ENCODE data around the gene GLT6D1.

DNA sequence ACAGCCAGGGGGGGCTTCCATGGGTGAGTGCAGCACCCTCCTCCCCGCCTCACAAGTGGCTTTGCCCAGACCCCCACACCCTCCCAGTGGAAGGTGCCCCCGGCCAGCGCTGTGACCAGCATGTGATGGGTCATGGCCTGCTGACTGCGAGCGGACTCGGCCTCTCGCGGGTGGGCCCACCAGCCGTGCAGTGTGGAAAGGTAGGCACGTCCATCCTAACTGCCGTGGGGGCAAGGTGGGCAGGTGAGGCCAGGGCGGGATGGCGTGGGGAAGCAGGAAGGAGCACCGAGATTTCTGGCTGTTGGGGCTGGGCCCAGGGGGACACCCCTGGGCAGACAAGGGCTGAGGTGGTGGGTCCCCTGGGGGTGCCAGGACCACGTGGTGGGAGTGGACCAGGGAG lies 47.9 kb upstream of the GLT6D1 start:
- TF ChIP-seq, protein P1, sequence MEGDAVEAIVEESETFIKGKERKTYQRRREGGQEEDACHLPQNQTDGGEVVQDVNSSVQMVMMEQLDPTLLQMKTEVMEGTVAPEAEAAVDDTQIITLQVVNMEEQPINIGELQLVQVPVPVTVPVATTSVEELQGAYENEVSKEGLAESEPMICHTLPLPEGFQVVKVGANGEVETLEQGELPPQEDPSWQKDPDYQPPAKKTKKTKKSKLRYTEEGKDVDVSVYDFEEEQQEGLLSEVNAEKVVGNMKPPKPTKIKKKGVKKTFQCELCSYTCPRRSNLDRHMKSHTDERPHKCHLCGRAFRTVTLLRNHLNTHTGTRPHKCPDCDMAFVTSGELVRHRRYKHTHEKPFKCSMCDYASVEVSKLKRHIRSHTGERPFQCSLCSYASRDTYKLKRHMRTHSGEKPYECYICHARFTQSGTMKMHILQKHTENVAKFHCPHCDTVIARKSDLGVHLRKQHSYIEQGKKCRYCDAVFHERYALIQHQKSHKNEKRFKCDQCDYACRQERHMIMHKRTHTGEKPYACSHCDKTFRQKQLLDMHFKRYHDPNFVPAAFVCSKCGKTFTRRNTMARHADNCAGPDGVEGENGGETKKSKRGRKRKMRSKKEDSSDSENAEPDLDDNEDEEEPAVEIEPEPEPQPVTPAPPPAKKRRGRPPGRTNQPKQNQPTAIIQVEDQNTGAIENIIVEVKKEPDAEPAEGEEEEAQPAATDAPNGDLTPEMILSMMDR (conservative IDR thresholded peaks at IDR 0.05) = no peak
- no peak for TF ChIP-seq ZFX (IDR thresholded peaks at IDR 0.05)
